HUDEP-2 (cell line): Measurements from ENCODE around the gene MEF2A.
"Not testable (repeated sequence)": the region's sequence is repeated elsewhere in the genome, so short reads cannot be mapped to it uniquely, and the experiment has no call there.

ENCODE experiments used
- DNase-seq, 76 experiments: peaks; one replicate each; lab custom pipeline; 2025; ENCODE audit not compliant: unreplicated experiment in 76 of 76; lab: John Stamatoyannopoulos, UW

MEF2A gene

GRCh38 chr15:99635145-99635544 lies 69.4 kb downstream of the MEF2A start:
- no peak for DNase-seq

GRCh38 chr15:99635794-99636193 lies 70.0 kb downstream of the MEF2A start:
- DNase-seq = no peak

- no peak for DNase-seq
Measured at GRCh38 chr15:99644913-99645542, 79.2 kb downstream of the MEF2A start.

- DNase-seq = no peak
Measured at GRCh38 chr15:99645543-99645935, 79.8 kb downstream of the MEF2A start.

- DNase-seq = no peak
Measured at GRCh38 chr15:99645951-99646350, 80.2 kb downstream of the MEF2A start.

GRCh38 chr15:99651023-99651807 lies 85.4 kb downstream of the MEF2A start:
- DNase-seq = no peak

- DNase-seq = no peak
Measured at GRCh38 chr15:99656205-99656604, 90.4 kb downstream of the MEF2A start.

- DNase-seq = no peak
Measured at GRCh38 chr15:99657996-99658395, 92.2 kb downstream of the MEF2A start.

GRCh38 chr15:99662903-99663302 lies 97.1 kb downstream of the MEF2A start:
- DNase-seq = no peak

GRCh38 chr15:99666073-99666472 lies 100.3 kb downstream of the MEF2A start:
- DNase-seq = not testable (repeated sequence)

- no peak for DNase-seq
Measured at GRCh38 chr15:99668533-99669182, 102.9 kb downstream of the MEF2A start.

GRCh38 chr15:99669250-99669649 lies 103.5 kb downstream of the MEF2A start:
- DNase-seq = no peak

- DNase-seq = no peak
Measured at GRCh38 chr15:99671926-99672635, 106.3 kb downstream of the MEF2A start.

GRCh38 chr15:99673111-99673510 lies 107.3 kb downstream of the MEF2A start:
- DNase-seq = no peak

- no peak for DNase-seq
Measured at GRCh38 chr15:99674279-99674678, 108.5 kb downstream of the MEF2A start.

GRCh38 chr15:99677540-99678134 lies 111.9 kb downstream of the MEF2A start:
- DNase-seq = no peak

GRCh38 chr15:99680276-99680675 lies 114.5 kb downstream of the MEF2A start:
- DNase-seq = no peak

- no peak for DNase-seq
Measured at GRCh38 chr15:99681990-99682389, 116.2 kb downstream of the MEF2A start.

- no peak for DNase-seq
Measured at GRCh38 chr15:99682455-99682854, 116.7 kb downstream of the MEF2A start.

- DNase-seq = no peak
Measured at GRCh38 chr15:99683000-99683670, 117.4 kb downstream of the MEF2A start.
